Measurements from ENCODE around the gene ATP5PD. TPM values are rescaled to one million over a fixed set of nuclear protein-coding genes. Genes with fewer than 3 reads are reported as not detected.

ATP5PD gene
- total RNA-seq (2022; extraction: Qiagen RNA extraction), result 451 to 583 TPM (median 485 TPM) in 5 replicates

GRCh38 chr17:75046407-75047289, at the start of gene ATP5PD, which contains the start of gene KCTD2:
ATP5PD (minus strand) TSS chr17:75046969; CDS start chr17:75042650, 4,319 bp downstream.
KCTD2 (plus strand) TSS chr17:75047225; CDS start chr17:75047251, 26 bp downstream.

GRCh38 chr17:75087558-75088453, 41.0 kb upstream of the ATP5PD start, which contains the start of gene SLC16A5:
SLC16A5 (plus strand) TSS chr17:75087954; CDS start chr17:75093637, 5,683 bp downstream.

GRCh38 chr17:75012346-75013091, 34.2 kb downstream of the ATP5PD start, which contains the start of gene MRPL58:
MRPL58 (plus strand) TSS chr17:75012670; CDS start chr17:75012687, 17 bp downstream.

Other genes with a start within 250 kb of the ATP5PD start
- gene GRIN2C, start 187.1 kb downstream of the ATP5PD start, total RNA-seq (2022; extraction: Qiagen RNA extraction), result 0.07 to 0.61 TPM (median 0.24 TPM) in 5 replicates
- 48.6 to 77.1 TPM (median 65.5 TPM) in 5 replicates for gene FDXR, start 174.0 kb downstream of the ATP5PD start, total RNA-seq (2022; extraction: Qiagen RNA extraction)
- gene FADS6, start 153.3 kb downstream of the ATP5PD start, total RNA-seq (2022; extraction: Qiagen RNA extraction), result 0.06 to 0.12 TPM in 2 of 5 replicates, not detected in the others
- gene USH1G, start 123.7 kb downstream of the ATP5PD start, total RNA-seq (2022; extraction: Qiagen RNA extraction), result 0.03 to 0.11 TPM (median 0.08 TPM) in 5 replicates
- gene OTOP2, start 122.7 kb downstream of the ATP5PD start, total RNA-seq (2022; extraction: Qiagen RNA extraction), result 0.05 to 0.08 TPM (median 0.05 TPM) in 4 of 5 replicates, not detected in the other
- 0.05 TPM in 1 of 5 replicates, not detected in the others for gene OTOP3, start 111.1 kb downstream of the ATP5PD start, total RNA-seq (2022; extraction: Qiagen RNA extraction)
- gene HID1, start 74.2 kb downstream of the ATP5PD start, total RNA-seq (2022; extraction: Qiagen RNA extraction), result 6.0 to 9.9 TPM (median 9.0 TPM) in 5 replicates
- 37.1 to 57.1 TPM (median 52.4 TPM) in 5 replicates for gene CDR2L, start 59.3 kb downstream of the ATP5PD start, total RNA-seq (2022; extraction: Qiagen RNA extraction)
- gene MRPL58, start 34.3 kb downstream of the ATP5PD start, total RNA-seq (2022; extraction: Qiagen RNA extraction), result 76.4 to 81.8 TPM (median 77.9 TPM) in 5 replicates
- 27.7 to 31.5 TPM (median 29.5 TPM) in 5 replicates for gene KCTD2, start 256 bp upstream of the ATP5PD start, total RNA-seq (2022; extraction: Qiagen RNA extraction)
- gene SLC16A5, start 41.0 kb upstream of the ATP5PD start, total RNA-seq (2022; extraction: Qiagen RNA extraction), result 18.6 to 35.9 TPM (median 32.2 TPM) in 5 replicates
- gene ARMC7, start 63.0 kb upstream of the ATP5PD start, total RNA-seq (2022; extraction: Qiagen RNA extraction), result 17.3 to 22.0 TPM (median 18.5 TPM) in 5 replicates
- gene NT5C, start 84.8 kb upstream of the ATP5PD start, total RNA-seq (2022; extraction: Qiagen RNA extraction), result 73.4 to 135 TPM (median 133 TPM) in 5 replicates
- 762 to 868 TPM (median 811 TPM) in 5 replicates for gene JPT1, start 107.5 kb upstream of the ATP5PD start, total RNA-seq (2022; extraction: Qiagen RNA extraction)
- 366 to 386 TPM (median 369 TPM) in 5 replicates for gene SUMO2, start 136.0 kb upstream of the ATP5PD start, total RNA-seq (2022; extraction: Qiagen RNA extraction)
- 91.8 to 113 TPM (median 102 TPM) in 5 replicates for gene NUP85, start 158.7 kb upstream of the ATP5PD start, total RNA-seq (2022; extraction: Qiagen RNA extraction)
- 23.6 to 32.4 TPM (median 30.9 TPM) in 5 replicates for gene GGA3, start 214.6 kb upstream of the ATP5PD start, total RNA-seq (2022; extraction: Qiagen RNA extraction)
- gene MRPS7, start 214.9 kb upstream of the ATP5PD start, total RNA-seq (2022; extraction: Qiagen RNA extraction), result 157 to 184 TPM (median 174 TPM) in 5 replicates
- gene MIF4GD, start 224.3 kb upstream of the ATP5PD start, total RNA-seq (2022; extraction: Qiagen RNA extraction), result 31.4 to 39.6 TPM (median 37.2 TPM) in 5 replicates
- 17.8 to 22.5 TPM (median 20.7 TPM) in 5 replicates for gene SLC25A19, start 242.5 kb upstream of the ATP5PD start, total RNA-seq (2022; extraction: Qiagen RNA extraction)

All from A549 treated with CORT108297 at 1 μM for 4 hours (cell line).